Stimulated activated naive CD4-positive, alpha-beta T cell (primary cell): ENCODE measurements around the gene ZNF622.

Experiments used
- DNase-seq, 6 experiments: peaks; one replicate each; lab custom pipeline; 2025; lab: John Stamatoyannopoulos, UW

Gene ZNF622, protein sequence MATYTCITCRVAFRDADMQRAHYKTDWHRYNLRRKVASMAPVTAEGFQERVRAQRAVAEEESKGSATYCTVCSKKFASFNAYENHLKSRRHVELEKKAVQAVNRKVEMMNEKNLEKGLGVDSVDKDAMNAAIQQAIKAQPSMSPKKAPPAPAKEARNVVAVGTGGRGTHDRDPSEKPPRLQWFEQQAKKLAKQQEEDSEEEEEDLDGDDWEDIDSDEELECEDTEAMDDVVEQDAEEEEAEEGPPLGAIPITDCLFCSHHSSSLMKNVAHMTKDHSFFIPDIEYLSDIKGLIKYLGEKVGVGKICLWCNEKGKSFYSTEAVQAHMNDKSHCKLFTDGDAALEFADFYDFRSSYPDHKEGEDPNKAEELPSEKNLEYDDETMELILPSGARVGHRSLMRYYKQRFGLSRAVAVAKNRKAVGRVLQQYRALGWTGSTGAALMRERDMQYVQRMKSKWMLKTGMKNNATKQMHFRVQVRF

DNA sequence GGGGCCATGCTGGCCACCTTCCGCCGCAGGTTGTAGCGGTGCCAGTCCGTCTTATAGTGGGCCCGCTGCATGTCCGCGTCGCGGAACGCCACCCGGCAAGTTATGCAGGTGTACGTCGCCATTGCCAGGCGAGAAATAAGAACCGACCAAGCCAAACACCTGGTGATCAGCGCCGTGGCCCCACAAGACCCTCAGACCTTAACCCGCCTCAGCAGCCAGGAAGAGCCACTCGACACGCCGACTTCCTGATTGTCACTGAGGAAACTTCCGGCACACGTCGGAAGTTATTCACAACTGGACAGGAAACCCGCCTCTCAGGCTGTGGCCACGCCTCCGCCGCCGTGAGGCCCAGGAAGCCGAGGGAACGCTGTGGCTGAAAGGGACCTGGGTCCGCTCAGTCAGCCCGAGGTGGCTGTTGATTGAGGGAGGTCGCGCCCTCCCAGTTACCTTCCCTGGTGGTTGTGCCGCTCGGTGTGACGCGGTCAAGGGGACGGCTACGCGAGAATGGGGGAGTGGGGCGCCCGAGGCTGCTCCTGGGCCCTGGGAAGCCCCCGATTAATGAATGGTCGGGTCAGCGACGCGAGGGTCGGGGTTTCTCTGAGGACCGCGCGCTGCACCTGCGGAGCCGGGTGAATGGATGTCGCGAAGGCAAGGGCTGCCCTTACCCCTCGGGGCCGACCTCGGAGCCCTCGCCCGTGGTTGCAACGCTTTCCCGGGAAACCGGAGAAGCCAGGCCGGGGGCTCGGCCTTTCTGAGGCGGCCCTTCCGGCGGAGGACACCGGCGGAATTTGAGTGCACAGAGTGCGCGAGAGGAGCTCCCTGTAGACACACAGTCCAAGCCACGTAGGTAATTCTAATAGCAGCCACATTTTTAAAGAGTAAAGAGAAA lies at the start of gene ZNF622:
TSS of gene ZNF622 (minus strand) at position 257 of the 889 bp plus-strand sequence. CDS start at position 122, 135 bp downstream.
- DNase-seq, result peak; percentile 78 to 86 (median 84)

DNA sequence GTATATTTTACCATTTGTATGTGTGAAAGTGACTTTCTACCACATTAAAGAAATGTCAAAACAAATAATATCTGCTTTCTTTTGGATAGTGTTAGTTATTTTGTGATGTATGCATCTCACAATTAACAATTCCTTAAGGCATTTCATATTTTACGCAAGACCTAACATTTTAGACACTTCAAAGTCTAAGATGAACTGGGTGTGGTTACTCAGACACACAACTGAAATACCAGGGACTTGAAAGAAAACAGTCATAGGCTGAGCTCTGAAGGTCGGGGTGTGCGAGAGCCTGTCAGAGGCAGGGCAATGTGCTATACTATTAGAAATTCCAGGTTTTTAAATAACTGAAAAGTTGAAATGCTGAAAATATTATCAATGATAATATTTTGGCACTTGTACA lies 44.5 kb upstream of the ZNF622 start:
- DNase-seq, result no peak

DNA sequence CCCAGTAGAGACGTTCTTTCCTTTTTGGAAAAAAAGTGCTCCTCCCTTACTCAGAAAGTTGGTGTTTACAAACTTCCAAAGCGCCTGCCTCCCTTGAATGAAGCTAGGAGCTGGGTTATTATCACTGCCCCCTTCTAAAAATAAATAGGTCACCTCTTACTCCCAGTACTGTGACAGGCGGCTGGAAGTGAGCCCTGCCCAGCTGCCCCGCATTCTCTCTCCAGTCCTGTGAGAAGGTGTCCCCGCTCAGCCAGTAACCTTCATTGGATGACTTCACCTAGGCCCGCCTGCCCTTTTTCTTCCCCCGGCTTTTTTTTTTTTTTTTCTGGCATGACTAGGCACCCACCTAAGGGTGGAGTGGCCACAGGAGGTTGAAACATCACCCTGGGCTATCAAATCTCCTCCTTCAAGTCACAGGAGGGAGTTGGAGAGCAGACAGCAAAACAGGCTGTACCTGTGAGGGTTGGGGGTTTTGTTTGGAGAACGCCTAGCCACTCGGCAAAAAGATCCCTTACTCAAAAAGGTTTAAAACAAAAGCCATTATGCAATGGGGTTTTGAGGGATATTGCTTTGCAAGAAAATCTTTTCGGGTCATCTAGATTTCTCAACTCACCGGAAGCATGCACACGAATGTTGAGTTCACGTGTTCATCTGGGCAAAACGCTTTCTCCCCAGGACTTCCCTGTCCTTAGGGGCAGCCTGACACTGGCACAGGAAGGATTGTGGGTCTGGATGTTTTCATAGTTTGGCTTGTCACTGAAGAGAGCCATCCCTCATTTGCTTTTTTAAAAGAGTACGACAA lies 43.3 kb upstream of the ZNF622 start:
- no peak for DNase-seq

DNA sequence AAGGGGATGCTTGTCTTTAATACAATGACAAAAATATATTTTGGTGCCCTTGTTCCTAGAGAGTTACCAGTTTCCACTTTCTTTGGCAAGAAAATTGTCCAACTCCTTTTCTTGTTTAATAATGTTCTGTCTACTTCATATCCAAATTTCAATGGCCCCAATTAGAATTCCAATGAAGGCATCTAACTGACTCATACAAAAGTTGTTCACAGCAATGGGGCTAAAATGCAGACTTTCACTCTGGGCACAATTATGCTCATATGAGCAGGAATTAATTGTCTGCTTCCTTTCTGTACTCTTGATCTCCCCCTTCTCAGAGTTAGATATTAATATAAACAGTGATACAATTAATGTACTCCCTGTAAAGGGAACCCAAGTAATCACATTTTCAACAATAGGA lies 42.1 kb upstream of the ZNF622 start:
- DNase-seq, result no peak

DNA sequence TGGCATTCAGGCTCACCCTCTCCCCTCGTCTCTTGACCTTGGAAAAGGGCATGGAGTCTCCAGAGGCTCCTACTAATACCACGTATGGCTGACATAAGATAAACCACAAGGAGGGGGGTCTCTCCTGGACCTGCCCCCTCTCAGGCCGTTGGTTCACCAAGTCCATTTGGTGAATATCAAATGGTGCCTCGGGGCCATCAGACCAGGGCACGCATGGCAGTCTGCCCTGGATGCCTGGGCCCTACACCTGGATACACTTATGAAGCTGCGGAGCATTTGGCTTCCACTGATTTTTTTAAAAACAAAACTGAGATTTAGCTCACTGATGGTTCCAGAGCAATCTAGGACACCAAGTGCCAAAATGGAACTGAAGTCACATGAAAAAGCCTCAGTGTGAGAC lies 40.3 kb upstream of the ZNF622 start:
- DNase-seq, result no peak

DNA sequence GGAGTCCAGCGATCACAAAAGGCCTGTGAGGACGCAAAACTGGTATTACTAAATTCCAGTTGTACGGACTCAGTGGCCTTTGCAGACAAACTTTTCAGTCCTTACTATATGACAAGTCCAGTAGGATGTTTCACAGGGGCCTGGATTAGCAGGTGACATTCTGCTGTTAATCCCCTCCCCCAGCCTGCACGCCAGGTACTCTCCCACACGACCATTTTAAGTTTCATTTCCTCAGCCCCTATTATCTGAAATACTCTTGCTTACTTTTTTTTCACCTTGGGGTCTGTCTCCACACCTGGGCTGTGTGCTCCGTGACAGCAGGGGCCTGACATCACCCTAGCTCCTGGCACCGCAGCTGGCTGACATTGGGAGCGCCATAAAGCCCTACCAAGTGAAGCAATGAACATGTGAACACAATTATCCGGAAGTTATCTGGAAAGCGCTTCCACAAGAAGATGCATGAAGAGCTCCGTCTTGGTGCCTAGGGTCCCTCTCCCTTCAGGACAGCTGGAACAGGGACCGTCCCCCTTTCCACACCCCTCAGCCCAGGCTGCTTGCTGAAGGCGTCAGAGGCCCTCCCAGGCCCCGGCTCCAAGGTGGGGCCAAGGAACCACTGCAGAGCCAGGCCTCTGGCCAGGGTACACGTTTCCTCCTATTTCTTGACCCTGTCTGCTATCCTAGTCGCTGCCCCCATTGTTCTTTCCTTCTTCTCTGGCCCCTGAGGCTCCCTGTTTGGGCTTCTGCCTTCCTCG lies 39.7 kb upstream of the ZNF622 start:
- no peak for DNase-seq

DNA sequence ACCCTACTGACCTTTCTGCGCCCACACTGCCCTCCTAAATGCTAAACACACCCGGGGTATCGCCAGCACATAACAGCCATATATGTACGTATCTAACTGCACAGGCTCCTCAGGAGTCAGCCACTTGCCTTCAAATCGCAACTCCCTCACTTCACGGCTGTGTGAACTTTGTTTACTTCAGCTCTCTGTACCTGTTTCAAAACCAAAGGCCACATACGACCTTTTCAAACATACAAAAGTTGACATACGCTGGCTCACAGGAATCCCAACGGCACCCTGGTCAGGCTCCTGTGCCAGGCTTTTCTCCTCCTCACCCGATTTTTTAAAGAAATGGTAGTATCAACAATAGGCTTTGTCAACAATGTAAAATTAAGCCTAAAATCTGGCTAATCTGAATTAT lies 39.0 kb upstream of the ZNF622 start:
- DNase-seq, result no peak

DNA sequence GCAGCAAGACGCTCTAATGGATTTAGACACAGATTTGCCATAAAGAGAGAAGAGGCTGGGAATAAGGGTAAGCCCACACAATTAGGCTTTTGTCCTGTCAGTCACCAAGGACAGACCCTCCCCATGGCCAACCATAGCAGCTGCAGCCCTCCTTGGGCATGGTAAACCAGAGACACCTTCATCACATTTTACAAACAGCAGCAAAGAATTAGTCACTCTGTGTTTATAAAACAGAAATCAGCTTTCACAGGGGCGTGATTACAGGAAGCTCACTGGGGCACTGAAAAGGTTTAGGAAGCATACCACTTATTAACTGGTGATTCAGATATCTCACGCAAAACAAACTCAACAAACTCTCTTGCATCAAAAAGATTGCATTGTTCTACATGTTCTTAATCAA lies 37.3 kb upstream of the ZNF622 start:
- DNase-seq, result no peak

DNA sequence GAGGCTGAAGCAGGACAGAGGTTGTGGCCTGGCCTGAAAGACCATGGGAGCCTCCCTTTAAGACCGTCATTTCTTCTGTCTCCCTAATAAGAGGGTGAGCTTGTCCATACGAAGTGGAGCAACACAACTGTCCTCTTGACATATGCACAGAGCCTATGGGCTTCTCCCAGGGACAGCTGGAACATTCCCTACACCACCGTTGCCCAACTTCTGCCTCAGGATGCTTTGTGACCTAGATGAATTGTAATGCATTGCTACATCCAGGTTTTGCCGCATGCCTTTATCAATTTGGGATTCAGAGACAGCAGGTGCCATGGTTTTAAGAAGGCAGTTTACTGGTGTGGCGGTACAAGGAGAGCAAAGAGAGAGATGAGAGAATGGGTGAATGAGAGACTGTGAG lies 34.4 kb upstream of the ZNF622 start:
- DNase-seq, result no peak

DNA sequence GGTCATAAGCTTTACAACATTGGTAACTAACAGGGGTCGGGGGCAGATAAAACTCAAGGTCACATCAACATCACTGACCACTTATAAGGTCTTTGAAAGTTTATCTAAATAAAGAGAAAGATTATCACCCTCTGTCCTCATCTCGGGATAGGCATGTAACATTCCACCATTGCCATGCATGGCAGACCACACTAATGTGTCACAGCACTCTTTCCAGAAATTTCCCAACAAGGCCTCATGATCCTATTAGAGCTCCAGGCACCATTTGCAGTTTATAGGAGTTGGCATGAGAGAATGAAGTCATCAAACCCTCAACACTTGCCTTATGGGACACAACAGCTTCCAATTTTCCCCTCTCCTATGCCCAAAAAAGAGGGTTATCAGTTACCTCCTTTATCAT lies 31.9 kb upstream of the ZNF622 start:
- no peak for DNase-seq

DNA sequence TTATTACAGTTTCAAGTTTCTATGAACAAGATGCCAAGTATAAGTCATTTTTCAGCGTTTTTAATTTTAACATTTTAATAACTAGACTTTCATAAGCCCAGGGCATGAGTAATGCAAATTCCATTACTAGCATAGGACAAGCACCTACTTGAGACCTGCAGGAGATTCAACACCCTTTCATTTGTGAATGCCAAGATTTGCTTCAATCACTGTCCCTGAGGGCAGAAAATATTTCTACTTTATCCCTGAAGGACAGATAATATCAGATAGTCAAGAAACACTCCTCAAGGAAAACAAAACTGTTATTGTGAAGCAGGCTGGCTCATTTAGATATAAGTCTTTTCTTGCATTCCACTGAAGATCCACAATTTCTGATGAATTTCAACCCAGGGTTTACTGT lies 27.7 kb upstream of the ZNF622 start:
- no peak for DNase-seq

DNA sequence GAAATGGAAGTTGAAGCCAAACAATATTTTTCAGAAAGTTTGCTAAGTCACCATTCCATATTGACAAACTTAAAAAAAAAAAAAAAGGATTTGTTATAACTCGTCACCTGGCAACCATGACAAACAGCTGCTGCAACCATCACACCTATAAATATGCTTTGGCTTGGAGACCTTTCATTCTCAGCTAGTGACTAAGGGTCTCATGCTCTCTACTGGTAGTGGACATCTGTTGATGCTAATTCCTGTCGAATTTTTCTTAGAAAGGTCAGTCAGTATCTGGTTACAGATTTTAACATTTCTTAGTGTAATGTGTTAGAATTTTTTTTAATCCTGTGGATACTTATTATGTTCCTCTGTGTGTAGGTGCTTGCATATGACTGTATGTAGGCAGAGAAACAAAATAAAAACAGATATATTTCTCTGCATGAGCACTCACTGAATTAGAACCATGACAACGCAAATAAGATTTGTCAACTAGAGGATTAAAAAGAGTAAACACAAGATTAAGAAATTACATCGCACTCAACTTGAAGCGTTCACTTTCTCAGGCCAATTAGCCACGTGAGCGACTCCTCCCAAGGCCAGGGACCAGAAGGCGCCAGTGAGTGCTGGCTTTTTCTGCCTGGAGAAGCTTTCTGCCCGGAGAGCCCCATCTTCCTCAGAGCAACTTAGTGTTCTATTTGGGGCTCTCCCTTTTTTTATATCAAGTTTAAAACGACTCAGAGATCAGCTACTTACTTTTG lies 27.0 kb upstream of the ZNF622 start:
- peak in 2 of 6 experiments; percentile 7 to 12 for DNase-seq

DNA sequence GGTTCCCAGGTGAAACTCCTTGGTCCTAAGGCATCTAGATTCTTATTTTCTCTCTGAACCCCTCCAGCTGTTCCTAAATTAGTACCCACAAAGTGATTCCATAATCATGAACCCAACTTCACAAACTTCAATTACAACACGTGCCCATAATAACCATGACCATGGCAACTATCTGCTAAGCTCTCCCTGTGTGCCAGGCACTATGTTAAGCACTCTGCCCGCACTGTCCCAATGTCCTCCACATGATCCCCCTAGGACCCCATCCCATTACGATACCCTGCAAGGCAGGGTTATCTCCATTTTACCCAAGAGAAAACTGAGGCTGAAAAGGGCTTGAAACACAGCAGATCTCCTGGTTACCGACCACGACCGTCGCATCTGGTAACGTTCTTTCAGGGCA lies 25.3 kb upstream of the ZNF622 start:
- DNase-seq, result no peak

DNA sequence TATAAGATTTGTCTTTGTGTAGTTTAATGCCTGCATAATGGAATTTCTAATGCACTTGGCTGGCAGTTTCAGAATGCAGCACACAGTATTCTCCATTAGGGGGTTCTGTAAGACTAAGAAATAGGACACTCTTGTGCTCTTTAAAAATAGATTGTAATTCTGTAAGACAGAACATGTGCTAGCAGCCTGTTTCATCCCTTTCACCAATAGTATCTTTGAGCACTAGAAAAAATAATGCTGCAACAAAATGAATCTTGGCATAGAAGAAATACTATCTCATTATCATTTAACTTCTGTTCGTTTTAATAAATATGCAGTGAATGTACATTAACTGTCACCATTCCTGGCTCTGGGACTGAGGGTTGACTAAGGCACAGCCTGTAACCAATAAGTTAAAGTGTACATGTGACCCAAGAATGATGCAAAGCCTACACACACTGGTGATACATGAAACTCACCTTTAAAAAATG lies 23.8 kb upstream of the ZNF622 start:
- peak in 3 of 6 experiments; percentile 16 to 39 (median 39) for DNase-seq

DNA sequence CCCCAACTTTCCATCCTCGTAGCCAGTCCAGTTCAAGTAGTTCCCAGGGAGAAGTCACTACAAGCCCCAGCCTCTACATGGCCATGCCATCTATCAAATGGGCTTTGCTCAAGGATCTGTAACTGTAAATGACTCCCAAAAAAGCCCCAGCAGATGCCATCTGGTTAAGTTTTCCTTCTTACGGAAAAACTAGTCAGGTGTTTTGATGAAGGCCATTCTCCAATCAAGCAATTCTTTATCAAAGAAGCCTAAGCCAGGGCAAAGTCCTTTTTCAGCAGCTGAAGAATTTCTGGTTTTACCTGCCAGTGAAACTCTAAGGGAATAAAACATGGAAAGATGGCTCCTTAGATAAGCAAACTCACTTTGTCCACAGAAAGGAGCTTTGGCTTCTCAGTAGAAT lies 21.9 kb upstream of the ZNF622 start:
- no peak for DNase-seq

DNA sequence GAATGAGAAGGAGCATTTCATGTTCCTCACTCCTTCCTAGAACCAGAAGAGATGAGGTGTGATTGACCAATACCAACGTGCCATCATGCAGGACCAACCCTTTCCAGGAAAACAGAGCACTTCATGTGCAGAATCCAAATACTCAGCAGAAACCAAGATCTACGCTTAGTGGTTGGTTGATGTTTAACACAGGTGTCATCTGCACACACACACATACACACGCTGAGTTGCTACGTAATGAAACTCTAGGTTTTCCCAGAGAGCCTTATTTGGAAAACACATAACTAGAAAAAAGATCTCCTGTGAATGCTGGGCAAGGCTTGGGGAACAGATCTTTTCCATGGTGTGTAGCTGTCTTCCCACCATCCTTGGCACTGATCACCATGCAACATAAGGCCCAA lies 21.1 kb upstream of the ZNF622 start:
- no peak for DNase-seq

DNA sequence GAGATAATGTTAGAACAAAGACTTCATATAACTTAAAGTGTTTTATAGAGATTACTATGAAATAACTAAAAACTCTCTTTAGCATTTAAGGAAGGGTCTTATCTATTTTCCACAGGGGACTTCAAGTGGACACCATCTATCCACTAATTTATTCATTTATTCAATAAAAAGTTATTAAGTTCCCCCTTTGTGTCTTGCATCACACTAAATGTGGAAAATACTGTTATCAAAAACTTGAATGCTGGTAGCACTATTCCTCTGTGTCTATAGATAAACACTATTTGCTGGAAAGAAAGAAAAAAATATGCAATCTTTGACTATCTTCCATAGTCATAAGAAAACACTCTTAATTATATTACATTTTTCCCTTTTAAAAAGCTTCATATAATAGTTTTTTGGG lies 20.1 kb upstream of the ZNF622 start:
- no peak for DNase-seq

DNA sequence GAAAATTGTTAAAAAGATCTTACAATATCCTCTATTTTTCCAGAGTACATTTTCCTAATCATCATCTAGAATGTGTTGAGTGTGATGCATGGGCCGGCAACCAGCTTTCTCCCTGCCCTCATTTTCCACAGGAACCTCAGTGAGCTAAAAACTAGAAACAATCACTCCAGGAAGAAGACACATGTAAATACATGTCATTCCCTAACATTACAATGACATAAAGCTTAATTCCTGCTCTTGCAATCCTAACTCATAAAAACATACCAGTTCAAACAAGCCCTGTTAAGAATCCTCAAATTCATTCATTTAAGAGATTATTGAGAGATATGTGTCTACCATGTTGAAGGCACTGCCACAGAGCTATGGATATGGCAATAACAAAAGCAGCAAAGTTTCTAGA lies 18.5 kb upstream of the ZNF622 start:
- DNase-seq, result no peak

DNA sequence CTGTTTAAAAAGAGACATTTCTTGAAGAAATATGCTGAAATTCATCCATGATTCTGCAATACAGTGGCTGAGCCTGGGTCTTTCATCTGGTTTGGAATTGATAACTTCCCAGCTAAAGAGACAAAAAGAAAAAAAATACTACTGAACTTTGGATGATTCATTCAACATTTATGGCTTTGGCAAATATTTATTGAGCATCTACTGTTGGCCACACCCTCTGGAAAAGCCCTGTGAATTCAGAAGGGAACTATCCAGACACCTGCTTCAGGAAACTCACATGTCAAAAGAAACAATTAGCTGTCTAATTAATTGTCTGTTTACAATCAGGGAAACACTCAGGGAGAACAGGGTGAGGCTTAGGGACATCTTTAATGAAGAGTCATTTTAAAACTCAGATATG lies 17.8 kb upstream of the ZNF622 start:
- DNase-seq, result no peak

DNA sequence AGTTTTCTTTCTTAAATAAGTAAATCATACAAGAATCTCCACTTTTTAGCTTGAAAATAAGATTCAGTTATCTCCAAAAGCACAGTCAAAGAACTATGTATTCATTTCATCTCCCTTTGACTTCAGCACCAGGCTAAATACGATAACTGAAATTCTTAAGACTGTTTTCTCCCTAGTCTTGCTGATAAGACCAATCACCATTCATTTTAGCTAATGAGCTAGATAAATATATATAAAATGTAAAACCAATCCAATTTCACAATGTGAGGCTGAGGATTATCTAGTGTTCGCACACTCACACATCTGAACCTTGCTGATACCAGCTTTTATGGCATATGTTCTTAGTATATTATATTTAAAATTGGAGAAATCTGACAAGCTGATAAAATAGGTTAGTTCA lies 17.3 kb upstream of the ZNF622 start:
- no peak for DNase-seq
